ENCODE measurements around the gene RPS28. TPM values are rescaled to one million over a fixed set of nuclear protein-coding genes. Genes with fewer than 3 reads are reported as not detected.

Gene RPS28
- total RNA-seq, 1 experiment from 2014 or later = 1,301 TPM

DNA sequence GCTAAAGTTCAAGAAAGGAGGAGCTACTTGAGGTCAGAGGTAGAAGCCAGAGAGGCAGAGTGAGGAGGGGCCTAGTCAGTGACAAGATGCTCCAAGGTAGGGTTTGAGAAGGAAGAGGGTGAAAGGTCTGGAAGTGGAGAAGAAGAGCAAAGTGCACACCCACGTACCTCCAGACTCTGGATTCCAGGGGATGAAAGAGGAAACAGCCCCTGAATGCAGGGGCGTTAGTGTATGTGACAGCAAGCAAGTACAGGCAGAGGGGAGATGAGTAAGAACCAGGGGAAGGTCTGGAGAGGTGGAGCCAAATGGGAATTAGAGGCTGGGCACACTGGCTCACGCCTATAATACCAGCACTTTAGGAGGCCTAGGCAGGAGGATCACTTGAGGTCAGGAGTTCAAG lies 8.7 kb downstream of the RPS28 start:
- CTCF ChIA-PET = no interaction called here
- H3K27ac ChIP-seq (ENCODE audit: low read depth, low read length, poor library complexity, severe bottlenecking) = no peak overlapping the region
- BruUV-seq (replicated peaks) = no TSS peak
- no peak for DNase-seq (ENCODE audit: low spot score)
- H3K4me3 ChIP-seq (ENCODE audit: low read depth, low read length, poor library complexity, severe bottlenecking) = no peak overlapping the region
- TF ChIP-seq, protein P1, sequence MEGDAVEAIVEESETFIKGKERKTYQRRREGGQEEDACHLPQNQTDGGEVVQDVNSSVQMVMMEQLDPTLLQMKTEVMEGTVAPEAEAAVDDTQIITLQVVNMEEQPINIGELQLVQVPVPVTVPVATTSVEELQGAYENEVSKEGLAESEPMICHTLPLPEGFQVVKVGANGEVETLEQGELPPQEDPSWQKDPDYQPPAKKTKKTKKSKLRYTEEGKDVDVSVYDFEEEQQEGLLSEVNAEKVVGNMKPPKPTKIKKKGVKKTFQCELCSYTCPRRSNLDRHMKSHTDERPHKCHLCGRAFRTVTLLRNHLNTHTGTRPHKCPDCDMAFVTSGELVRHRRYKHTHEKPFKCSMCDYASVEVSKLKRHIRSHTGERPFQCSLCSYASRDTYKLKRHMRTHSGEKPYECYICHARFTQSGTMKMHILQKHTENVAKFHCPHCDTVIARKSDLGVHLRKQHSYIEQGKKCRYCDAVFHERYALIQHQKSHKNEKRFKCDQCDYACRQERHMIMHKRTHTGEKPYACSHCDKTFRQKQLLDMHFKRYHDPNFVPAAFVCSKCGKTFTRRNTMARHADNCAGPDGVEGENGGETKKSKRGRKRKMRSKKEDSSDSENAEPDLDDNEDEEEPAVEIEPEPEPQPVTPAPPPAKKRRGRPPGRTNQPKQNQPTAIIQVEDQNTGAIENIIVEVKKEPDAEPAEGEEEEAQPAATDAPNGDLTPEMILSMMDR (conservative IDR thresholded peaks at IDR 0.05; ENCODE audit: low read depth, low read length) = no peak
- no peak for TF ChIP-seq EZH2 (IDR thresholded peaks at IDR 0.05; ENCODE audit: borderline replicate concordance, low read depth, low read length, poor library complexity, severe bottlenecking)
- POLR2A ChIA-PET (ENCODE audit: low non-redundant PET) = interaction anchor here (0.6 kb wide), 1 partner anchor 1037 kb away, joined by 3 read pairs; no protein-coding TSS in a partner anchor
- peaks cover 20% of the 10 kb centered on the region for H3K27me3 ChIP-seq (replicated peaks; ENCODE audit: insufficient read depth, low read depth, low read length, poor library complexity)
- H3K9me3 ChIP-seq (ENCODE audit: low read depth, low read length, poor library complexity, severe bottlenecking) = no peaks in the 10 kb centered on the region
- H3K36me3 ChIP-seq (ENCODE audit: insufficient read depth, low read length, poor library complexity, severe bottlenecking) = no peaks in the 10 kb centered on the region
- intact Hi-C loops (cut with micrococcal nuclease; ENCODE audit: unreplicated experiment) = no loop called here
- H3K4me1 ChIP-seq (ENCODE audit: insufficient read depth, low read length, poor library complexity, severe bottlenecking) = no peaks in the 10 kb centered on the region

DNA sequence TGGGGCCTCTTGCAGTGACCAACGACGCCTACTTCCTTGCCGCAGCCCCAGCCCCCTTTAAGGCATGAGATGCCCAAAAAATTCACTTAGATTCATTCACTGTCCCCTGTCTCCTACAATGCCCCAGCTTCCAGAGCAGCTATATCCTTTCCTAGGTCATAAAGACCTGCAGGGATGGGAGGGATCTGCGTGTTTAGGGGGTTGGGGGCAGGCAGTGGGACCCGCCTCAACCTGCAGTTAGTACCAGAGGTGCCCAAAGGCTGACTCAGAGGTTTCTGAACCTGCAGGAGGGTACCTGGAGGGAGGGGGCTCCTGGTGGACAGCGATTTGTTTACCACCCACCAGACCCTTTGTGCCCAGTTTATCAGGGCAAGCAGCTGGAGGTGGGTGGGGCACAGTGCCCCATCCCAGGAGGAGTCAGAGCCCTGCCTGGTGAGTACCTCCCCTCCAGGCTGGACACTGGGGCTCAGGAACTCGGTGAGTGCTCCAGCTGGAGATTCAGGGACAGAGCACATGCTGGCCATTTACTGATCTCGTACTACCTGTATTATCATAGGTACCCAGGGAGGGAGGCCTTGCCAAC lies 10.1 kb downstream of the RPS28 start:
- Histone ChIP-seq H3K27me3 (replicated peaks; ENCODE audit: insufficient read depth, low read depth, low read length, poor library complexity) (peaks cover 25% of the 10 kb centered on the region), H3K36me3 (ENCODE audit: insufficient read depth, low read length, poor library complexity, severe bottlenecking) (no peaks in the 10 kb centered on the region), H3K27ac (ENCODE audit: low read depth, low read length, poor library complexity, severe bottlenecking) (no peak overlapping the region), H3K9me3 (ENCODE audit: low read depth, low read length, poor library complexity, severe bottlenecking) (no peaks in the 10 kb centered on the region), H3K4me1 (ENCODE audit: insufficient read depth, low read length, poor library complexity, severe bottlenecking) (no peaks in the 10 kb centered on the region), H3K4me3 (ENCODE audit: low read depth, low read length, poor library complexity, severe bottlenecking) (no peak overlapping the region)
- intact Hi-C loops (cut with micrococcal nuclease; ENCODE audit: unreplicated experiment) = no loop called here
- ChIA-PET POLR2A (ENCODE audit: low non-redundant PET) (no interaction called here), CTCF (no interaction called here)
- TF ChIP-seq, protein P1 (conservative IDR thresholded peaks at IDR 0.05; ENCODE audit: low read depth, low read length) = no peak
- no peak for TF ChIP-seq EZH2 (IDR thresholded peaks at IDR 0.05; ENCODE audit: borderline replicate concordance, low read depth, low read length, poor library complexity, severe bottlenecking)
- no TSS peak for BruUV-seq (replicated peaks)
- no peak for DNase-seq (ENCODE audit: low spot score)

DNA sequence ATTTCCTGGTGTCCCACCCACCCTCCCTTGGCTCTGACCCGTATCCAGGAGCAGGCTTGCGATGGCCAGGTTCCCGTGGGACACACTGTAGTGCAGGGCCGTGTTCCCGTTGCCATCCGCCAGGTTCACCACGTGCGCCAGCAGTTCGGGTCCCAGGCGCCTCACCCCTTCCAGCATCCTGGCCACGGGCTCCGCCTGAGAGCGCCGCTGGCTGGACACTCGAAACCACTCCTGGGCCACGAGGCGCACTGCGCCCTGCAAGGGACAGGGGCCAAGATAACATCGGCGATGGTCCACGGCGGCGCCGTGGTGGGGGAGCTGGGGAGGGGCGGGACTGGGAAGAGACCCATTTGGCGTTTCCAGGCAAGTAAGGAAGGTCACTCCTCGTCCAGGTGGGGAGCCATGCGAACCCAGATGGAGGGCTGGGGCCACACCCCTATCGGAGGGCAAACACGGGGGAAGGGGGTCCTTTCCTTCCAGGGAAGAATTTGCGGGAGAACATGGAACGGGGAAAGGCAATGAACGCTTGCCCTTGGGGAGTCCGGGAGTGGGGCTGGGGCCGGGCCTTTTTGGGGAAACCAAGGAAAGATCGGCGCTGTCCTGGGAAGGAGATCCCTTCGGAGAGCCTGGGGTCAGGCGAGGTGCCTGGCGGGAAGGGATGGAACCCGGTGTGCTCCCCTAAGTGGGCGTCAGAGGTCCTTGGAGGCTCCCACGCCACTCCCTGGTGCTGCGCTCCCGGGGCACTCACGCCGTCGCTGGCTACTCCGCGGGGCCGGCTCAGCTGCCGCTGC lies 11.9 kb downstream of the RPS28 start:
- H3K36me3 ChIP-seq (ENCODE audit: insufficient read depth, low read length, poor library complexity, severe bottlenecking) = no peaks in the 10 kb centered on the region
- BruUV-seq (replicated peaks) = no TSS peak
- no peak overlapping the region for H3K27ac ChIP-seq (ENCODE audit: low read depth, low read length, poor library complexity, severe bottlenecking)
- intact Hi-C loops (cut with micrococcal nuclease; ENCODE audit: unreplicated experiment) = no loop called here
- DNase-seq (ENCODE audit: low spot score) = no peak
- ChIA-PET POLR2A (ENCODE audit: low non-redundant PET) (interaction anchor here (0.6 kb wide), 1 partner anchor 246 kb away, joined by 3 read pairs; no protein-coding TSS in a partner anchor), CTCF (no interaction called here)
- no peaks in the 10 kb centered on the region for H3K4me1 ChIP-seq (ENCODE audit: insufficient read depth, low read length, poor library complexity, severe bottlenecking)
- peaks cover 25% of the 10 kb centered on the region for H3K27me3 ChIP-seq (replicated peaks; ENCODE audit: insufficient read depth, low read depth, low read length, poor library complexity)
- H3K9me3 ChIP-seq (ENCODE audit: low read depth, low read length, poor library complexity, severe bottlenecking) = no peaks in the 10 kb centered on the region
- no peak overlapping the region for H3K4me3 ChIP-seq (ENCODE audit: low read depth, low read length, poor library complexity, severe bottlenecking)
- TF ChIP-seq, protein P1 (conservative IDR thresholded peaks at IDR 0.05; ENCODE audit: low read depth, low read length) = no peak
- TF ChIP-seq EZH2 (IDR thresholded peaks at IDR 0.05; ENCODE audit: borderline replicate concordance, low read depth, low read length, poor library complexity, severe bottlenecking) = no peak
